H9 (cell line): ENCODE results near the gene RAB3C. TPM values are rescaled to one million over a fixed set of nuclear protein-coding genes. Genes with fewer than 3 reads are reported as not detected.

Experiments used
- DNase-seq: peaks from one replicate; pipeline ENCODE4 v3.0.0-alpha.2; 2017
- H2AFZ ChIP-seq: one replicate; pipeline ENCODE4 v1.6.1; 2013; ENCODE audit warnings: mild to moderate bottlenecking, low read length, control low read depth, moderate library complexity
- H2AK5ac ChIP-seq: 2 replicates; pipeline ENCODE4 v1.6.1; 2013; ENCODE audit warnings: low read length, control low read depth, mixed read lengths; ENCODE audit not compliant: insufficient read length
- H2BK120ac ChIP-seq: one replicate; pipeline ENCODE4 v1.6.1; 2013; ENCODE audit warnings: low read depth, mild to moderate bottlenecking, low read length, control low read depth, inconsistent platforms; ENCODE audit not compliant: poor library complexity, severe bottlenecking
- H2BK12ac ChIP-seq: 2 replicates; pipeline ENCODE4 v1.6.1; 2013; ENCODE audit warnings: low read length, control low read depth, mixed read lengths, low read depth; ENCODE audit not compliant: insufficient read length
- H2BK15ac ChIP-seq: 2 replicates; pipeline ENCODE4 v1.6.1; 2013; ENCODE audit warnings: low read depth, low read length, control low read depth
- H2BK20ac ChIP-seq: one replicate; pipeline ENCODE4 v1.6.1; 2013; ENCODE audit warnings: low read depth, mild to moderate bottlenecking, low read length, control low read depth, inconsistent platforms; ENCODE audit not compliant: poor library complexity, severe bottlenecking
- H2BK5ac ChIP-seq: 2 replicates; pipeline ENCODE4 v1.6.1; 2013; ENCODE audit warnings: low read length, control low read depth, mixed read lengths; ENCODE audit not compliant: insufficient read length
- H3K14ac ChIP-seq: 2 replicates; pipeline ENCODE4 v1.6.1; 2013; ENCODE audit warnings: low read length, control low read depth; ENCODE audit not compliant: insufficient read depth
- H3K18ac ChIP-seq: 2 replicates; pipeline ENCODE4 v1.6.1; 2013; ENCODE audit warnings: low read depth, mild to moderate bottlenecking, mixed read lengths, low read length, control low read depth; ENCODE audit not compliant: insufficient read length
- H3K23ac ChIP-seq: 2 replicates; pipeline ENCODE4 v1.6.1; 2013; ENCODE audit warnings: low read length, control low read depth, mixed read lengths, low read depth; ENCODE audit not compliant: insufficient read length
- H3K23me2 ChIP-seq: 2 replicates; pipeline ENCODE4 v1.6.1; 2013; ENCODE audit warnings: low read depth, mild to moderate bottlenecking, mixed read lengths, low read length, control low read depth; ENCODE audit not compliant: insufficient read length, poor library complexity, severe bottlenecking
- H3K27ac ChIP-seq: 2 replicates; pipeline ENCODE4 v1.5.1; 2013; ENCODE audit warnings: low read length, control low read depth, mixed read lengths, low read depth; ENCODE audit not compliant: insufficient read length
- H3K27me3 ChIP-seq: 2 replicates; pipeline ENCODE4 v1.6.1; 2013; ENCODE audit warnings: low read length, control low read depth, inconsistent platforms; ENCODE audit not compliant: insufficient read depth
- H3K4ac ChIP-seq: 2 replicates; pipeline ENCODE4 v1.6.1; 2013; ENCODE audit warnings: low read depth, mild to moderate bottlenecking, control low read depth, inconsistent platforms, low read length, moderate library complexity
- H3K4me1 ChIP-seq: 2 replicates; pipeline ENCODE4 v1.6.1; 2013; ENCODE audit warnings: low read length, control low read depth, inconsistent platforms; ENCODE audit not compliant: insufficient read depth
- H3K4me2 ChIP-seq: 2 replicates; pipeline ENCODE4 v1.6.1; 2013; ENCODE audit warnings: low read length, control low read depth, mixed read lengths; ENCODE audit not compliant: insufficient read length, insufficient read depth
- H3K56ac ChIP-seq: 2 replicates; pipeline ENCODE4 v1.6.1; 2013; ENCODE audit warnings: low read depth, mild to moderate bottlenecking, mixed read lengths, low read length, control low read depth; ENCODE audit not compliant: insufficient read length
- H3K79me1 ChIP-seq: 2 replicates; pipeline ENCODE4 v1.6.1; 2013; ENCODE audit warnings: low read depth, mild to moderate bottlenecking, moderate library complexity, low read length, control low read depth, inconsistent platforms; ENCODE audit not compliant: insufficient read depth, poor library complexity, severe bottlenecking
- H3K79me2 ChIP-seq: 2 replicates; pipeline ENCODE4 v1.6.1; 2013; ENCODE audit warnings: low read length, control low read depth, inconsistent platforms; ENCODE audit not compliant: insufficient read depth
- H3K9ac ChIP-seq: 2 replicates; pipeline ENCODE4 v1.6.1; 2013; ENCODE audit warnings: low read length, control low read depth, mixed read lengths; ENCODE audit not compliant: insufficient read length; ENCODE audit errors: extremely low read depth
- H3K9me3 ChIP-seq: one replicate; pipeline ENCODE4 v1.6.1; 2013; ENCODE audit warnings: low read depth, low read length, inconsistent platforms; ENCODE audit not compliant: control insufficient read depth
- H3T11ph ChIP-seq: one replicate; pipeline ENCODE4 v1.6.1; 2013; ENCODE audit warnings: mild to moderate bottlenecking, low read length, control low read depth, inconsistent platforms
- H4K20me1 ChIP-seq: one replicate; pipeline ENCODE4 v1.6.1; 2013; ENCODE audit not compliant: control insufficient read depth, insufficient read length, insufficient read depth
- H4K5ac ChIP-seq: 2 replicates; pipeline ENCODE4 v1.6.1; 2013; ENCODE audit warnings: low read depth, mild to moderate bottlenecking, mixed read lengths, low read length, control low read depth; ENCODE audit not compliant: insufficient read length
- H4K8ac ChIP-seq: replicated peaks from 2 replicates; pipeline ENCODE4 v1.6.1; 2013; ENCODE audit warnings: low read length, control low read depth, mixed read lengths, low read depth; ENCODE audit not compliant: insufficient read length
- H4K91ac ChIP-seq: 2 replicates; pipeline ENCODE4 v1.6.1; 2013; ENCODE audit warnings: low read depth, mild to moderate bottlenecking, moderate library complexity, mixed read lengths, low read length, control low read depth; ENCODE audit not compliant: insufficient read length
- H3K27ac Mint-ChIP-seq, 3 experiments: 2 replicates in 2 of 3; 3 replicates in 1 of 3; pipeline ENCODE4 v1.8.0; 2020 to 2021; ENCODE audit warnings: mixed read lengths in 3 of 3, mild to moderate bottlenecking in 1 of 3, moderate library complexity in 1 of 3
- H3K27me3 Mint-ChIP-seq: 2 replicates; pipeline ENCODE4 v1.8.0; 2021; ENCODE audit warnings: low read depth, mild to moderate bottlenecking, moderate library complexity, mixed read lengths
- H3K36me3 Mint-ChIP-seq, 3 experiments: 2 replicates in 2 of 3; 3 replicates in 1 of 3; pipeline ENCODE4 v1.8.0; 2020 to 2021; ENCODE audit warnings: low read depth in 3 of 3, mixed read lengths in 3 of 3; ENCODE audit not compliant: insufficient read depth in 1 of 3
- H3K4me1 Mint-ChIP-seq, 2 experiments: 2 replicates each; pipeline ENCODE4 v1.8.0; 2020; ENCODE audit warnings: mixed read lengths in 2 of 2
- H3K4me3 Mint-ChIP-seq, 2 experiments: 2 replicates in 1 of 2; 3 replicates in 1 of 2; pipeline ENCODE4 v1.8.0; 2020 to 2021; ENCODE audit warnings: mild to moderate bottlenecking in 2 of 2, mixed read lengths in 2 of 2, moderate library complexity in 1 of 2
- H3K9me3 Mint-ChIP-seq, 2 experiments: 2 replicates in 1 of 2; 3 replicates in 1 of 2; pipeline ENCODE4 v1.8.0; 2020; ENCODE audit warnings: mild to moderate bottlenecking in 2 of 2, mixed read lengths in 2 of 2, moderate library complexity in 1 of 2
- CTCF ChIP-seq: fragments of 200-600 bp; sonication (generic); conservative IDR thresholded peaks from 3 replicates; pipeline ENCODE4 v1.8.0; 2021; ENCODE audit warnings: antibody characterized with exemption, mild to moderate bottlenecking
- WGBS: extraction: QIAGEN DNeasy Blood & Tissue Kit; methylation state at CpG from one replicate; pipeline ENCODE4 v1.1.7; 2013; ENCODE audit warnings: missing lambda C conversion rate, low lambda C conversion rate, mixed read lengths; ENCODE audit not compliant: insufficient read length; ENCODE audit errors: extremely low coverage; 5-methylcytosine and 5-hydroxymethylcytosine counted together
- total RNA-seq: library from RNA; stranded (reverse); gene quantifications from 2 replicates; pipeline ENCODE4 v1.2.1, GENCODE V29; 2021

Gene RAB3C
- total RNA-seq, 1 experiment from 2014 or later, result 16.3 TPM

- no CpG with 5 or more reads among the region's 2 CpGs for WGBS
- Histone ChIP-seq H3K23me2 (no peaks in the 10 kb centered on the region), H2BK120ac (no peak overlapping the region), H3T11ph (no peak overlapping the region), H4K8ac (no peak overlapping the region), H2BK20ac (no peak overlapping the region), H2BK5ac (no peak overlapping the region), H3K56ac (no peak overlapping the region), H2BK12ac (no peak overlapping the region), H3K27ac (no peak overlapping the region), H3K79me1 (no peaks in the 10 kb centered on the region), H3K4me1 (no peaks in the 10 kb centered on the region), H3K18ac (no peak overlapping the region), H3K23ac (no peak overlapping the region), H3K4ac (no peak overlapping the region), H4K20me1 (no peaks in the 10 kb centered on the region), H2BK15ac (no peak overlapping the region), H3K4me2 (no peak overlapping the region), H3K27me3 (no peaks in the 10 kb centered on the region), H3K79me2 (no peaks in the 10 kb centered on the region), H4K5ac (no peak overlapping the region), H3K14ac (no peak overlapping the region), H2AFZ (no peak overlapping the region), H3K9me3 (no peaks in the 10 kb centered on the region), H2AK5ac (no peak overlapping the region), H3K9ac (no peak overlapping the region), H4K91ac (no peak overlapping the region)
- DNase-seq, result no peak
- Mint-ChIP-seq H3K36me3 (no peaks in the 10 kb centered on the region), H3K4me1 (no peaks in the 10 kb centered on the region), H3K9me3 (no peaks in the 10 kb centered on the region), H3K4me3 (no peak overlapping the region), H3K27me3 (no peaks in the 10 kb centered on the region), H3K27ac (no peak overlapping the region)
- TF ChIP-seq CTCF, result no peak
Observed at GRCh38 chr5:58771796-58772195, 188.9 kb downstream of the RAB3C start.
